ENCODE results near the gene DAPP1. TPM values are rescaled to one million over a fixed set of nuclear protein-coding genes. Genes with fewer than 3 reads are reported as not detected.

The DAPP1 gene
- total RNA-seq, 1 donor from 2014 or later, result 0.74 TPM

- no peak for DNase-seq
- H3K9me3 ChIP-seq (replicated peaks), result no peaks in the 10 kb centered on the region
- H3K4me1 ChIP-seq, result no peaks in the 10 kb centered on the region
- no peaks in the 10 kb centered on the region for H3K27me3 ChIP-seq (ENCODE audit: low read depth)
- no peak overlapping the region for H3K4me3 ChIP-seq
- TF ChIP-seq, protein P1, sequence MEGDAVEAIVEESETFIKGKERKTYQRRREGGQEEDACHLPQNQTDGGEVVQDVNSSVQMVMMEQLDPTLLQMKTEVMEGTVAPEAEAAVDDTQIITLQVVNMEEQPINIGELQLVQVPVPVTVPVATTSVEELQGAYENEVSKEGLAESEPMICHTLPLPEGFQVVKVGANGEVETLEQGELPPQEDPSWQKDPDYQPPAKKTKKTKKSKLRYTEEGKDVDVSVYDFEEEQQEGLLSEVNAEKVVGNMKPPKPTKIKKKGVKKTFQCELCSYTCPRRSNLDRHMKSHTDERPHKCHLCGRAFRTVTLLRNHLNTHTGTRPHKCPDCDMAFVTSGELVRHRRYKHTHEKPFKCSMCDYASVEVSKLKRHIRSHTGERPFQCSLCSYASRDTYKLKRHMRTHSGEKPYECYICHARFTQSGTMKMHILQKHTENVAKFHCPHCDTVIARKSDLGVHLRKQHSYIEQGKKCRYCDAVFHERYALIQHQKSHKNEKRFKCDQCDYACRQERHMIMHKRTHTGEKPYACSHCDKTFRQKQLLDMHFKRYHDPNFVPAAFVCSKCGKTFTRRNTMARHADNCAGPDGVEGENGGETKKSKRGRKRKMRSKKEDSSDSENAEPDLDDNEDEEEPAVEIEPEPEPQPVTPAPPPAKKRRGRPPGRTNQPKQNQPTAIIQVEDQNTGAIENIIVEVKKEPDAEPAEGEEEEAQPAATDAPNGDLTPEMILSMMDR (IDR thresholded peaks at IDR 0.05; ENCODE audit: borderline replicate concordance), result no peak
- peaks cover 58% of the 10 kb centered on the region for H3K36me3 ChIP-seq
- no peak overlapping the region for H3K27ac ChIP-seq (replicated peaks)
- intact Hi-C loops (cut with micrococcal nuclease), result no loop called here
Observed at GRCh38 chr4:99915449-99915848, 98.8 kb downstream of the DAPP1 start.

- no peaks in the 10 kb centered on the region for H3K9me3 ChIP-seq (replicated peaks)
- no peak for DNase-seq
- intact Hi-C loops (cut with micrococcal nuclease), result no loop called here
- H3K27me3 ChIP-seq (ENCODE audit: low read depth), result no peaks in the 10 kb centered on the region
- H3K4me3 ChIP-seq, result no peak overlapping the region
- H3K36me3 ChIP-seq, result peaks cover 73% of the 10 kb centered on the region
- TF ChIP-seq, protein P1 (IDR thresholded peaks at IDR 0.05; ENCODE audit: borderline replicate concordance), result no peak
- H3K4me1 ChIP-seq, result no peaks in the 10 kb centered on the region
- H3K27ac ChIP-seq (replicated peaks), result no peak overlapping the region
Observed at GRCh38 chr4:99917575-99917974, 100.9 kb downstream of the DAPP1 start.

DNA sequence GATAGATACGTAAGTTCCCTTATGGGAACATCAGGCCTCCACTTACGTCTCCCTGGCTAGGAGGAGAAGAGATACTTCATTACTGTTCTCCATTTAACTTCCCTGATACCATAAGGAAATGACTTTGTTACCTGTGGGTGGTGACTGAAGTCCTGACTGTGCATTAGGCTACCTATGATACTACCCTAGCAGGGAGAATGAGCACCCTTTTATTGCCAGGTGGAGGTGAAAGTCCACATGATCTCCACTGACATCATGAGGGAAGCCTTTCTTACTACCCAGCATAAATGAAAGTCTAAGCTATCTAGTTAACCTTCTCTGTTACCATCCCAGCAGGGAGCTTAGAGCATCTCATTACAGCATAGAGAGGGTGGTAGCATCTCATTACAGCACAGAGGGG, 102.0 kb downstream of the DAPP1 start:
- H3K4me1 ChIP-seq, result no peaks in the 10 kb centered on the region
- intact Hi-C loops (cut with micrococcal nuclease), result no loop called here
- H3K36me3 ChIP-seq, result peaks cover 82% of the 10 kb centered on the region
- TF ChIP-seq, protein P1 (IDR thresholded peaks at IDR 0.05; ENCODE audit: borderline replicate concordance), result no peak
- H3K27me3 ChIP-seq (ENCODE audit: low read depth), result no peaks in the 10 kb centered on the region
- H3K9me3 ChIP-seq (replicated peaks), result no peaks in the 10 kb centered on the region
- H3K27ac ChIP-seq (replicated peaks), result no peak overlapping the region
- no peak for DNase-seq
- no peak overlapping the region for H3K4me3 ChIP-seq

Other genes starting within 250 kb of the DAPP1 start
- gene MTTP, start 242.0 kb upstream of the DAPP1 start, total RNA-seq, result 3.7 TPM
- 1.2 TPM for gene C4orf54, start 159.0 kb upstream of the DAPP1 start, total RNA-seq
- gene LAMTOR3, start 77.6 kb downstream of the DAPP1 start, total RNA-seq, result 38.5 TPM
- gene DNAJB14, start 129.8 kb downstream of the DAPP1 start, total RNA-seq, result 16.4 TPM
- gene H2AZ1, start 133.4 kb downstream of the DAPP1 start, total RNA-seq, result 60.7 TPM

Data from left ventricle myocardium inferior (tissue), 1 donor.